ENCODE data around the gene PPFIA1. TPM values are rescaled to one million over a fixed set of nuclear protein-coding genes. Genes with fewer than 3 reads are reported as not detected.
"Not testable (repeated sequence)": the region's sequence is repeated elsewhere in the genome, so short reads cannot be mapped to it uniquely, and the experiment has no call there.

PPFIA1 gene
- total RNA-seq, 1 donor from 2014 or later: 39.0 TPM

DNA sequence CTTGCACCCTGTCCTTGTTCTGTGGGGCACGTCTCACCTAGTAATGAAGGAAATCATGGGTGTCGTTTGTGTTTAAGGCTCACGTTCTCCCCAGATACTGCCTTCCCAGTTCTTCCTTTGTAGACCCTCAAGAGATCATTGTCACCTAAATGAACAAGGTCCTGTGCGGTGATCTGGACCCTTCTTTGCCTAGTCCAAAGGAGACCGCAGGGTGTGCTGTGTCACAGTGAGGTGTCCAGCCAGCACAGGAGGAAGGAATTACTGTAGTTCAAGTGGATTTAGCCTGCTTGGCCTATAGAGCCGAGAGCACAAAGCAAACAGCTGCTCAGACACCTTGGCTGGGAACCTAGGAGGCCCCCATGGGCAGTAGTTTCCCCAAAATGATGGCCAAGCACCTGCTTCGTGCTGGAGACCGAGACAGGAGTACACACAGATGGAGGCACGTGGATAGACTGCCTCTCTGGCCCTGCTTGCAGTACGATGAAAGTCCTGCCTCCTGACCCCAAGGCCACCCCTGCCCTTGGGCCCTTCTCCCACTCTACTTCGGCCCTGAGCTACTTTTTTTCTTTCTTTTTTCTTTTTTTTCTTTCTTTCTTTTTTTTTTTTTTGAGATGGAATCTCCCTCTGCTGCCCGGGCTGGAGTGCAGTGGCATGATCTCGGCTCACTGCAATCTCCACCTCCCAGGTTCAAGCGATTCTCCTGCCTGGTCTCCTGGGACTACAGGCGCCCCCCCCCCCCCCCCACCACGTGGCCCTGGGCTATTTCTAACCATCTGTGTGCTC lies 19.4 kb upstream of the PPFIA1 start:
- intact Hi-C loops (cut with micrococcal nuclease): no loop called here

GRCh38 chr11:70251659-70252321 lies 18.7 kb upstream of the PPFIA1 start:
- intact Hi-C loops (cut with micrococcal nuclease): no loop called here

DNA sequence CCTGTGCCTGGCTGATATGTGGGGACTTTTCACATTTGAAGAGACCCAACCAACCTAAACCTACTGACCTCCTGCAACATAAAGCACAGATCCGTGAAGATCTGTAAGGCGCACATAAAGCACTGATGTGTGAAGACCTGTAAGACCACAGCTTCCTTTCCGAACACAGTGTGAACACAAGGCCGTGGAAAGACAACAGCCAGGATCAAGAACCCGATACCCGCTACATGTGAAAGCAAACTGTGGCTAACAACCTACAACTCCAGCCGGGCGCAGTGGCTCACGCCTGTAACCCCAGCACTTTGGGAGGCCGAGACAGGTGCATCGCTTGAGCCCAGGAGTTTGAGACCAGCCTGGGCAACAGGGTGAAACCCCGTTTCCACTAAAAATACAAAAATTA lies 17.6 kb upstream of the PPFIA1 start:
- intact Hi-C loops (cut with micrococcal nuclease): no loop called here

DNA sequence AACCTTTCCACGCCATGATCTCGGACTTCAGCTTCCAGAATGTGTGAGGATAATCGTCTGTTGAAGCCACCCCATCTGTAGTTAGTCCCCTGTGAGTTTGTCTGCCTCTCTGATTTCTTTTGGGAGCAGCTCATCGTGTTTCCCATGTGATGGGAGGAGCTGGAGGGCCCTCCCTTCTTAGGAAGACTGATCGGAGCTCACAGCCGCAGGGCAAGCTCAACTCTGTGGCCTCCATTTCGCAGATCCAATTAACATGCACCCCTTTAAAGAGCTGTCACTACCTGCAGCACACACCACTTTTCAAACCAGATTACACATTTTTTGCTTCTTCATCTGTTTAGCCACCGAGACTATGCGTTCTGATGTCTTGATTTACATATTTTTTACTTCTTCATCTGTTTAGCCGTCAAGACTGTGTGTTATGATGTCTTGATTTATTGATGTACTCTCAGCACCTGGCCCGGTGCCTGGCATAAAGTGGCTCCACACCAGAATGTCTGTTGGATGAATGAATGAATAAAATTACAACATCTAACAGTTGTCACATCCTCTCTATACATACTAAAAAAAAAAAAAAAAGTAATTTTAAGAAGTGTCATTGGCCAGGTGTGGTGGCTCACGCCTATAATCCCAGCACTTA lies 14.9 kb upstream of the PPFIA1 start:
- intact Hi-C loops (cut with micrococcal nuclease): no loop called here

- intact Hi-C loops (cut with micrococcal nuclease): not testable (repeated sequence)
Observed at GRCh38 chr11:70259077-70259476, 11.4 kb upstream of the PPFIA1 start.

- intact Hi-C loops (cut with micrococcal nuclease): no loop called here
Observed at GRCh38 chr11:70262951-70263350, 7.5 kb upstream of the PPFIA1 start.

- intact Hi-C loops (cut with micrococcal nuclease): no loop called here
Observed at GRCh38 chr11:70263363-70263762, 7.1 kb upstream of the PPFIA1 start.

DNA sequence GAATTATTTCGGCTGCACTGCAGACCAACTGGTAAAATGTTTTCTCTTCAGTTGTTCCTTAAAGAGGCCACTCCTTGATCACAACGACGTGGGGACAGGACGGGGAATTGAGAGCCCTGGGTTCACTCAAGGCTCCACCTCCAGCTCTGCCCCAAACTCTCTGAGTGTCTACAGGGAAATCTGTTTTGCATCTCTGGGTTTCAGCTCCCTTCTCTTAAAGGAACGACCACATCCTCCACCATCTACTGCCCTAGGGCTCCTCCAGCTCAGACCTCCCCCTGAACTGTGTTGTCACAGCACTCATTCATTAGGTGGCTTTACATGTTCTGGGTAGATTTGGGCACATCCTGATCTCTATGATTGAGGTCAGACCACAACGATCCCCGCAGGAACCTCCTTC lies 5.1 kb upstream of the PPFIA1 start:
- intact Hi-C loops (cut with micrococcal nuclease): no loop called here

DNA sequence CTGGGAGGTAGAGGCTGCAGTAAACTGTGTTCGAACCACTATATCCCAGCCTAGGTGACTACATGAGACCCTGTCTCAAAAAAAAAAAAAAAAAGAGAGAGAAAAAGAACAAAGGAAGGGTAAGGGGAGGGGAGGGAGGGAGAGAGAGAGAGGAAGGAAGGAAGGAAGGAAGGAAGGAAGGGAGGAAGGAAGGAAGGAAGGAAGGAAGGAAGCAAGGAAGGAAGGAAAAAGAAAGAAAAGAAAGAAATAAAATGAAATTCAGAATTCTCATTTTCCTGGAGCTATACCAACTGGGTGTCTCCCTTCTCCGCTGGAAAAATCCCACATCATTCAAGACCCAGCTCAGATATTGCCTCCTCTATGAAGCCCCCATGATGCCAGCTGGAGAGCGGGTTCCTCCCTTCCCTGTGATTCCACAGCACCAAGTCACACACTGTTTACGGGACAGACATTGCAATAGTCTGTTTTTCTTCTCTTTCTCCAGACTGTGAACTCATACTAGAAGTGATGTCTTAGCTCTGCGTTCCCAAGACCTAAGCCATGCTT lies 3.0 kb upstream of the PPFIA1 start:
- intact Hi-C loops (cut with micrococcal nuclease): no loop called here

- intact Hi-C loops (cut with micrococcal nuclease): no loop called here
Observed at GRCh38 chr11:70268526-70268925, 2.0 kb upstream of the PPFIA1 start.

GRCh38 chr11:70270877-70271648 lies 573 bp downstream of the PPFIA1 start:
- intact Hi-C loops (cut with micrococcal nuclease): loop anchor here (1.0 to 10.0 kb wide), 4 partner anchors 67 to 1184 kb away; partner anchors contain the start of genes CTTN and NADSYN1

DNA sequence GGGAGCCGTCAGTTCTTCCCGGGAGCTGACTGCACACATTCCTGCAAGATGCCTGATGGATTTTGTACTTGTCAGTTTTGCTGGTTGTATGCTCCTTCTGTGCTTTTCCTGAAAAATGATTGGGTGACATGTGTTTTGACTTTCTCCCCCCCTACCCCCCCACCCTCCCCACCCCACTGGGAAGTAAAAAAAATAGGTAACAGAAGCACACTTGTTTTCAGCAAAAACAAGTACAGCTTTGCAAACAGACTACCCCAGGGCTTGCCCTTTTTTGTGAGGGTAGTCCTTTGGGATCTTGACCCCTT lies 1.1 kb downstream of the PPFIA1 start:
- intact Hi-C loops (cut with micrococcal nuclease): loop anchor here (2.0 to 10.0 kb wide), 3 partner anchors 127 to 1183 kb away; partner anchors contain the start of genes CTTN and NADSYN1

GRCh38 chr11:70272009-70272408 lies 1.5 kb downstream of the PPFIA1 start:
- intact Hi-C loops (cut with micrococcal nuclease): loop anchor here (5.0 to 10.0 kb wide), 2 partner anchors 975 to 1183 kb away; partner anchors contain the start of gene NADSYN1

- intact Hi-C loops (cut with micrococcal nuclease): loop anchor here (10.0 kb wide), 1 partner anchor 1176 kb away; the partner anchor contains the start of gene NADSYN1
Observed at GRCh38 chr11:70278994-70279393, 8.5 kb downstream of the PPFIA1 start.

- intact Hi-C loops (cut with micrococcal nuclease): no loop called here
Observed at GRCh38 chr11:70281156-70281609, 10.7 kb downstream of the PPFIA1 start.

DNA sequence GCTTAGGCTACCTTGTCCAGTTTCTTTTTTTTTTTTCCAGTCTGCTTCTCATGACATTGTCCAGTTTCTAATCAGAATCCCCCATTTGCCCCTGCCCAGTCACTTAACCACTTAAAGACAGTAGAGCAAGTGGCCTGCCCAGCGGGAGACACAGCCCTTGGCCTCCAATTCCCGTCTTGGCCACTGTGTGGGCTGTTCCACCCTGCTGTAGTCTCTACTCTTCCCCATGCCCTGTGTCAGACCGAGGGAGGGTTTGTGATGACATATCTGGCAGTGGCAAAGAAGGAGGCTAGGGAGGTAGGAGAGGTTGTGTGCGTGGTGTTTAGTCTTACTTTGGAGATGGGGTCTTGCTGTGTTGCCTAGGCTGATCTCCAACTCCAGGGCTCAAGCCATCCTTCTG lies 11.5 kb downstream of the PPFIA1 start:
- intact Hi-C loops (cut with micrococcal nuclease): no loop called here

DNA sequence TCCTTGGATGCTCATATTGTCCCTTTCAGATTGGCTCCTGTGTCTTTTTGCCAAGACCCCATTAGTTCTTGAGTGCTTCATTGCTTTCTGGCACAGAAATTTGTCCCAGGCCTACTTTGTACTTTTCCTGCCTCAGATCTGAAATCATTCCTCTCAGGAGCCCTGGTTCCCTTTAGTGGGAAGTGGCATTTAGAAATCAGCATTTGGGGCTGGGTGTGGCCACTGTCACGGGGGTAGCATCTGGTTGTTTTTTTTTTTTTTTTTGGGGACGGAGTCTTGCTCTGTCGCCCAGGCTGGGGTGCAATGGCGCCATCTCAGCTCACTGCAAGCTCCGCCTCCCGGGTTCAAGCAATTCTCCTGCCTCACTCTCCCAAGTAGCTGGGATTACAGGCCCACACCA lies 18.2 kb downstream of the PPFIA1 start:
- intact Hi-C loops (cut with micrococcal nuclease): no loop called here

GRCh38 chr11:70289582-70289981 lies 19.1 kb downstream of the PPFIA1 start:
- intact Hi-C loops (cut with micrococcal nuclease): no loop called here

DNA sequence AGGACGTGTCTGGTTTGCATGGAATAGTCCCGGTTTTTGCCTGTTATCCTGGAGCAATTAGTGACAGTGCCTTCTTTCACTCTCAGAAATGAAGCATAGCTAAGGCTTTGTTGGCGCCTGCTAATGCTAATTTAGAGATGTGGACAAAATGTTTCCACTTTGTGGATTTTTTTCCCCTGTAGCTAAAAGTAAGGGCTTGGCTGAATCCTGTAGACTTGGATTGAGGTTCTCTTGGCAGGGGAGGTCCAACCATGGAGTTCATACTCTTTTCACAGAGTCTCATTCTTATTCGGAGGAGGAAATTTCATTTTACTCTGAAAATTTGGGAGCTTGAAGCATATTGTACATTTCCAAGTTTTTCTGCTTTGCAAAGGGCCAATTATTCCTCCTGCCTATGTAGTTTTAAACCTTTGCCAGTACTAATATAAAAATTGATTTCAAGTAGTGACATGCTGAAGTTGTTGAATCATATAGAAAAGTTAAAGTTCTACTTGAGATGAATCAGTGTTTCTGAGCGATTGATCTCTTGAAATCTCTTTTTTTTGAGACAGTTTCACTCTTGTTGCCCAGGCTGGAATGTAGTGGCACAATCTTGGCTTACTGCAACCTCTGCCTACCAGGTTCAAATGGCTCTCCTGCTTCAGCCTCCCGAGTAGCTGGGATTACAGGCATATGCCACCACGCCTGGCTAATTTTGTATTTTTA lies 20.0 kb downstream of the PPFIA1 start:
- intact Hi-C loops (cut with micrococcal nuclease): no loop called here

- intact Hi-C loops (cut with micrococcal nuclease): no loop called here
Observed at GRCh38 chr11:70292166-70292565, 21.7 kb downstream of the PPFIA1 start.
